Inflammatory macrophage (primary cell): Measurements from ENCODE around the gene GATD1.

Experiments
- DNase-seq, 2 donors: peaks; one replicate each; pipeline ENCODE4 v3.0.0-alpha.2; 2020 to 2022

GATD1 gene

GRCh38 chr11:726278-727220 is 50.7 kb downstream of the GATD1 start:
- peak; percentile 30 to 52 for DNase-seq

- DNase-seq = no peak
Measured at GRCh38 chr11:725624-726202, 51.6 kb downstream of the GATD1 start.

- no peak for DNase-seq
Measured at GRCh38 chr11:724778-725386, 52.4 kb downstream of the GATD1 start.

GRCh38 chr11:724049-724777 is 53.1 kb downstream of the GATD1 start:
- DNase-seq = no peak

- DNase-seq = peak; percentile 44 to 57
Measured at GRCh38 chr11:723120-723883, 54.0 kb downstream of the GATD1 start.

GRCh38 chr11:722346-722811 is 54.9 kb downstream of the GATD1 start:
- DNase-seq = no peak

- peak; percentile 38 to 61 for DNase-seq
Measured at GRCh38 chr11:721741-722345, 55.4 kb downstream of the GATD1 start.

- DNase-seq = no peak
Measured at GRCh38 chr11:721247-721740, 56.0 kb downstream of the GATD1 start.

GRCh38 chr11:720642-721246 is 56.5 kb downstream of the GATD1 start:
- DNase-seq = peak in 1 of 2 donors; percentile 15

- DNase-seq = no peak
Measured at GRCh38 chr11:720017-720641, 57.2 kb downstream of the GATD1 start.

GRCh38 chr11:719214-720016 is 57.9 kb downstream of the GATD1 start:
- no peak for DNase-seq
